Ammon's horn (tissue), 1 donor: ENCODE measurements around the gene PKD2.
"Not testable (repeated sequence)": the region's sequence is repeated elsewhere in the genome, so short reads cannot be mapped to it uniquely, and the experiment has no call there.

Source experiments
- DNase-seq: peaks from one replicate; pipeline ENCODE4 v3.0.0-alpha.2; 2016; ENCODE audit warnings: low spot score

The PKD2 gene

GRCh38 chr4:88115587-88115986 is 108.2 kb downstream of the PKD2 start:
- DNase-seq = no peak

- DNase-seq = no peak
Measured at GRCh38 chr4:88119943-88120342, 112.5 kb downstream of the PKD2 start.

- not testable (repeated sequence) for DNase-seq
Measured at GRCh38 chr4:88122260-88122659, 114.8 kb downstream of the PKD2 start.
